MCF 10A (cell line): Measurements from ENCODE around the gene KCNK16. TPM values are rescaled to one million over a fixed set of nuclear protein-coding genes. Genes with fewer than 3 reads are reported as not detected.
A peak's percentile ranks its signal among the peaks of the same experiment; 100 is the strongest.

ENCODE experiments used
- BruUV-seq: library from RNA; stranded (reverse); fragments of 400-500 nt; replicated peaks from 2 replicates; lab custom pipeline; 2021; lab: Mats Ljungman, UMichigan
- CTCF ChIA-PET: fragments of 300-600 bp; sonication (Branson Sonifier 250); formaldehyde crosslinking; extraction: SDS; loops from one replicate; lab custom pipeline; 2021; ENCODE audit warnings: antibody characterized with exemption, inconsistent platforms; lab: Yijun Ruan, JAX
- POLR2A ChIA-PET: fragments of 300-600, 350-650 bp; sonication (Branson Sonifier 250); formaldehyde crosslinking; extraction: SDS; loops from one replicate; lab custom pipeline; 2020; ENCODE audit warnings: antibody characterized with exemption, inconsistent platforms; lab: Yijun Ruan, JAX
- DNase-seq: peaks from one replicate; pipeline ENCODE4 v3.0.0-alpha.2; 2018; ENCODE audit not compliant: unreplicated experiment
- H3K27ac Mint-ChIP-seq: one replicate; pipeline ENCODE4 v1.8.0; 2022; ENCODE audit warnings: mild to moderate bottlenecking, low read depth, mixed read lengths; ENCODE audit not compliant: unreplicated experiment
- H3K27me3 Mint-ChIP-seq: one replicate; pipeline ENCODE4 v1.8.0; 2022; ENCODE audit warnings: mixed read lengths; ENCODE audit not compliant: insufficient read depth, unreplicated experiment
- H3K36me3 Mint-ChIP-seq: one replicate; pipeline ENCODE4 v1.8.0; 2022; ENCODE audit warnings: mild to moderate bottlenecking, moderate library complexity, mixed read lengths; ENCODE audit not compliant: insufficient read depth, unreplicated experiment
- H3K4me1 Mint-ChIP-seq: one replicate; pipeline ENCODE4 v1.8.0; 2022; ENCODE audit warnings: mixed read lengths; ENCODE audit not compliant: insufficient read depth, unreplicated experiment
- H3K4me3 Mint-ChIP-seq: one replicate; pipeline ENCODE4 v1.8.0; 2022; ENCODE audit warnings: mild to moderate bottlenecking, moderate library complexity, mixed read lengths; ENCODE audit not compliant: unreplicated experiment
- H3K9me3 Mint-ChIP-seq: one replicate; pipeline ENCODE4 v1.8.0; 2022; ENCODE audit warnings: mixed read lengths; ENCODE audit not compliant: unreplicated experiment
- intact Hi-C: fragments of 100-400 bp; cut with micrococcal nuclease; formaldehyde crosslinking; loops from 2 replicates; pipeline ENCODE4 v1.14.1; 2022
- total RNA-seq: library from RNA; stranded (reverse); gene quantifications from 2 replicates; pipeline ENCODE4 v1.2.3, GENCODE V29; 2022
- TF ChIP-seq, protein P1 (sequence below): fragments of 200-600 bp; IDR thresholded peaks from one replicate; pipeline ENCODE4 v1.8.0; 2022; ENCODE audit warnings: antibody characterized with exemption, mild to moderate bottlenecking; ENCODE audit not compliant: unreplicated experiment

Gene KCNK16
- total RNA-seq, 1 experiment from 2014 or later, result not detected

DNA sequence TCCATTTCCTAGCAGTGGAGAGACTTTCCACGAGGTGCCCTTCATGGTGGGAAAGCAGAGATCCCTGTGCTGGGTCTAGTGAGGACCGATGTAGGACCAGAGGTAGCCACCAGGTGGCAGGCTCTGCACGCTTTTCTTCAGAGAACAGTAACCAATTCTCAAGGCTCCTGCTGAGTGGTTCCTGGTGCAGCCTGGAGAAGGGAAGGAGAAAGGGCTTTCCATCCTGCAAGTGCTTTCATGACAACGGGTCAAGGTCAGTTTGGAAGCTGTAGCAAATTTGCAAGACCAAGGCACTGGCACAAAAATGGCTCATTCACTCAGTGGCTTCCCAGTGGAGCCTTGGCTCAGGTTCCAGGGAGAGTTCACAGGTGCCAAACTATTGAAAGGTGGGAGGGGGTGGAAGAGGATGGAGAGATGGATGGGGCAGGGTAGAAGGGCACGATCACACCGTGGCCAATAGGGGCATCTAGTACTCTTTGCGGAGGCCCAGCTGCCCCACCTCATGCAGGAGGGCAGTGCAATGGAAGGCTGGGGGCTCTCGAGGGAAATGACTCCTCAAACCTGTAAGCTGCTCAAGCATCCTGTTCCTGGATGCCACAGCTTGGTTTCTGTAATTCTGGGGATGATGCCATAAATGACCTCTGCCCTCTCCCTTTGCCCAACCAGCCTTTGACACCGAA, 25.5 kb upstream of the KCNK16 start:
- Mint-ChIP-seq H3K9me3 (no peaks in the 10 kb centered on the region), H3K4me1 (no peaks in the 10 kb centered on the region), H3K27me3 (no peaks in the 10 kb centered on the region), H3K36me3 (no peaks in the 10 kb centered on the region), H3K4me3 (no peak overlapping the region), H3K27ac (no peak overlapping the region)
- BruUV-seq, result no TSS peak
- TF ChIP-seq, protein P1, sequence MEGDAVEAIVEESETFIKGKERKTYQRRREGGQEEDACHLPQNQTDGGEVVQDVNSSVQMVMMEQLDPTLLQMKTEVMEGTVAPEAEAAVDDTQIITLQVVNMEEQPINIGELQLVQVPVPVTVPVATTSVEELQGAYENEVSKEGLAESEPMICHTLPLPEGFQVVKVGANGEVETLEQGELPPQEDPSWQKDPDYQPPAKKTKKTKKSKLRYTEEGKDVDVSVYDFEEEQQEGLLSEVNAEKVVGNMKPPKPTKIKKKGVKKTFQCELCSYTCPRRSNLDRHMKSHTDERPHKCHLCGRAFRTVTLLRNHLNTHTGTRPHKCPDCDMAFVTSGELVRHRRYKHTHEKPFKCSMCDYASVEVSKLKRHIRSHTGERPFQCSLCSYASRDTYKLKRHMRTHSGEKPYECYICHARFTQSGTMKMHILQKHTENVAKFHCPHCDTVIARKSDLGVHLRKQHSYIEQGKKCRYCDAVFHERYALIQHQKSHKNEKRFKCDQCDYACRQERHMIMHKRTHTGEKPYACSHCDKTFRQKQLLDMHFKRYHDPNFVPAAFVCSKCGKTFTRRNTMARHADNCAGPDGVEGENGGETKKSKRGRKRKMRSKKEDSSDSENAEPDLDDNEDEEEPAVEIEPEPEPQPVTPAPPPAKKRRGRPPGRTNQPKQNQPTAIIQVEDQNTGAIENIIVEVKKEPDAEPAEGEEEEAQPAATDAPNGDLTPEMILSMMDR, result peak; percentile 91
- peak; percentile 62 for DNase-seq
- CTCF ChIA-PET, result interaction anchor here (0.5 to 7.5 kb wide), 25 partner anchors 8 to 1720 kb away, joined by 3 to 58 read pairs (median 3); no protein-coding TSS in a partner anchor
- POLR2A ChIA-PET, result no interaction called here
- intact Hi-C loops, result loop anchor here (5.0 kb wide), 1 partner anchor 1724 kb away; the partner anchor contains the start of genes NFYA and OARD1

DNA sequence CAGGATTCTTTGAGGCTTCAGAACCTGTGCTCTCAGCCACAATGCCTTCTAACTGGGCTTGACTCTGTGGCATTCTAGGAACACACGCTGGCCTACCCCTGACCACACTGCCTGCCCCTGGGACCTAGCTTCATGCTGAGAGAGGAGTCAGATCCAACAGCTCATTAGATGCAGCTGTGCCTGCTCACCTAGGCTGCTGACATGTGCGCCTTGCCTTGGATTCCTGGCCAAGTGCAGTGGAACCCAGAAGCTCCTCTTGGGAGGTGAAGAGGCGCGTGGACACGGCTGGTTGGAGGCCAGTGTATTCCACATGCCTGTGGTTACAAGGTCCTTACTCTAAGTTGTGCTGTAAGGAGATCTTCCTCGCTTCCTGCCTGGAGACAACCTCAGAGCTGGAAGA, 24.7 kb upstream of the KCNK16 start:
- Mint-ChIP-seq H3K27me3 (no peaks in the 10 kb centered on the region), H3K36me3 (no peaks in the 10 kb centered on the region), H3K27ac (no peak overlapping the region), H3K4me3 (no peak overlapping the region), H3K4me1 (no peaks in the 10 kb centered on the region), H3K9me3 (no peaks in the 10 kb centered on the region)
- intact Hi-C loops, result loop anchor here (5.0 kb wide), 1 partner anchor 1725 kb away; the partner anchor contains the start of genes NFYA and OARD1
- ChIA-PET POLR2A (no interaction called here), CTCF (interaction anchor here (0.5 to 7.5 kb wide), 21 partner anchors 9 to 1721 kb away, joined by 3 to 58 read pairs (median 3); no protein-coding TSS in a partner anchor)
- BruUV-seq, result no TSS peak
- DNase-seq, result no peak
- TF ChIP-seq, protein P1, result no peak

DNA sequence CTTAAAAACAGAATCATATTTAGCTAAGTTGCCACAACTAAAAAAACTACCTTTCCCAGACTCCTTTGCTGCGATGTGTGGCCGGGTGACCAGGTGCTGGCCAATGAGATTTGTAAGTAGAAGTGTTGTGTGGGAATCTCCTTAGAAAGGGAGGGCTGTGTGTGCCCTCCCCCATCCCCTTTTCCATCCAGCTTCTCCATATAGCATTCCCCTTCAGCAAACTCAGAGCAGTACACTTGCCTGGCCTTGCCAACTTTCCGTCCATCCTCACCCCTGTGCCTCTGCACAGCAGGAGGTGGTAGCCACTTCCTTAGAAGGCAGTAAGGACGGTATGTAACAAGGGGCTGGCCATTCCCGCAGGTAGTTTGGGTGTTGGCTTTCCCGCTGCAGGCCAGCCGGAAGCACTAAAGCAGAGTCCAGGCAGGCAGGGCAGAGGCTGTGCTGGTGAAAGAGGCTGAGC, 22.3 kb upstream of the KCNK16 start:
- BruUV-seq, result no TSS peak
- TF ChIP-seq, protein P1, result no peak
- DNase-seq, result peak; percentile 34
- POLR2A ChIA-PET, result no interaction called here
- H3K4me1 Mint-ChIP-seq, result no peaks in the 10 kb centered on the region
- no peaks in the 10 kb centered on the region for H3K9me3 Mint-ChIP-seq
- H3K27me3 Mint-ChIP-seq, result no peaks in the 10 kb centered on the region
- CTCF ChIA-PET, result interaction anchor here (0.5 to 2.5 kb wide), 4 partner anchors 18 to 635 kb away, joined by 3 to 11 read pairs (median 4); no protein-coding TSS in a partner anchor
- intact Hi-C loops, result loop anchor here (5.0 kb wide), 1 partner anchor 1727 kb away; the partner anchor contains the start of genes NFYA and OARD1
- H3K27ac Mint-ChIP-seq, result no peak overlapping the region
- H3K4me3 Mint-ChIP-seq, result no peak overlapping the region
- H3K36me3 Mint-ChIP-seq, result no peaks in the 10 kb centered on the region

- intact Hi-C loops, result no loop called here
- no TSS peak for BruUV-seq
- Mint-ChIP-seq H3K9me3 (no peaks in the 10 kb centered on the region), H3K27ac (no peak overlapping the region), H3K36me3 (no peaks in the 10 kb centered on the region), H3K4me3 (no peak overlapping the region), H3K27me3 (no peaks in the 10 kb centered on the region), H3K4me1 (no peaks in the 10 kb centered on the region)
- POLR2A ChIA-PET, result no interaction called here
- DNase-seq, result no peak
- CTCF ChIA-PET, result interaction anchor here (2.5 kb wide), 1 partner anchor 19 kb away, joined by 11 read pairs; no protein-coding TSS in a partner anchor
- TF ChIP-seq, protein P1, result no peak
These were observed 20.9 kb upstream of the KCNK16 start for GRCh38 chr6:39343396-39343870.
